K562 (cell line): Measurements from ENCODE around the gene DALRD3. TPM values are rescaled to one million over a fixed set of nuclear protein-coding genes. Genes with fewer than 3 reads are reported as not detected.

ENCODE experiments used
- ATF1 ChIP-seq, 2 experiments: fragments of 450-650 bp in 1 of 2; IDR thresholded peaks; 2 replicates each; pipeline ENCODE4 v1.6.1; 2016; ENCODE audit warnings: missing compliant biosample characterization in 1 of 2, missing genetic modification characterization in 1 of 2
- CEBPG ChIP-seq, 3 experiments: fragments of 200-800 bp in 1 of 3; sonication (Bioruptor generic) in 1 of 3; sonication (generic) in 1 of 3; formaldehyde crosslinking in 1 of 3; IDR thresholded peaks in 2 of 3; conservative IDR thresholded peaks in 1 of 3; 2 replicates each; pipeline versions ENCODE4 v1.6.1 to v1.8.0; 2016 to 2022; ENCODE audit warnings: missing compliant biosample characterization in 2 of 3, missing genetic modification characterization in 2 of 3, mild to moderate bottlenecking in 1 of 3, missing genetic modification reagents in 1 of 3
- DEAF1 ChIP-seq: fragments of 450-650 bp; formaldehyde crosslinking; IDR thresholded peaks from 2 replicates; pipeline ENCODE4 v1.4.0; 2020; ENCODE audit warnings: mild to moderate bottlenecking, moderate library complexity
- E2F1 ChIP-seq: sonication (generic); formaldehyde crosslinking; IDR thresholded peaks from 2 replicates; pipeline ENCODE4 v1.8.1; 2023; ENCODE audit warnings: mild to moderate bottlenecking, missing genetic modification reagents, moderate library complexity
- FOXK1 ChIP-seq: sonication (generic); formaldehyde crosslinking; IDR thresholded peaks from 2 replicates; pipeline ENCODE4 v1.8.0; 2022; ENCODE audit warnings: missing genetic modification reagents, mild to moderate bottlenecking, borderline replicate concordance
- HMGXB4 ChIP-seq: sonication (generic); formaldehyde crosslinking; IDR thresholded peaks from 2 replicates; pipeline ENCODE4 v1.8.1; 2023; ENCODE audit warnings: mild to moderate bottlenecking, missing genetic modification reagents
- KLF6 ChIP-seq: fragments of 250-450 bp; sonication (Bioruptor Pico); IDR thresholded peaks from 2 replicates; pipeline ENCODE4 v1.4.0; 2020; ENCODE audit warnings: mild to moderate bottlenecking, moderate library complexity, borderline replicate concordance
- PATZ1 ChIP-seq: fragments of 250-450 bp; sonication (Bioruptor Pico); IDR thresholded peaks from 2 replicates; pipeline ENCODE4 v1.5.0; 2020; ENCODE audit warnings: mild to moderate bottlenecking, borderline replicate concordance
- PURB ChIP-seq: sonication (generic); formaldehyde crosslinking; IDR thresholded peaks from 2 replicates; pipeline ENCODE4 v1.9.0; 2021; ENCODE audit warnings: low read depth, mild to moderate bottlenecking, missing genetic modification reagents
- RBM39 ChIP-seq: fragments of 200-400 bp; formaldehyde crosslinking; optimal IDR thresholded peaks from 2 replicates; pipeline ENCODE3; 2018; ENCODE audit warnings: low read depth, low read length
- RHOXF2B ChIP-seq: fragments of 250-450 bp; sonication (Bioruptor Pico); conservative IDR thresholded peaks from 2 replicates; pipeline ENCODE4 v1.5.1; 2021
- RUNX1 ChIP-seq: sonication (generic); IDR thresholded peaks from 2 replicates; pipeline ENCODE4 v1.6.1; 2016; ENCODE audit warnings: antibody characterized with exemption, low read depth
- SP1 ChIP-seq: sonication (generic); formaldehyde crosslinking; IDR thresholded peaks from 2 replicates; pipeline ENCODE4 v1.8.1; 2022; ENCODE audit warnings: mild to moderate bottlenecking, missing genetic modification reagents
- TRIM24 ChIP-seq, 2 experiments: fragments of 450-650 bp; IDR thresholded peaks; 2 replicates each; pipeline ENCODE4 v1.6.1; 2016
- ZFP1 ChIP-seq: fragments of 450-650 bp; formaldehyde crosslinking; IDR thresholded peaks from 2 replicates; pipeline ENCODE4 v1.4.0; 2020; ENCODE audit warnings: mild to moderate bottlenecking, mixed read lengths
- ZNF224 ChIP-seq: sonication (generic); formaldehyde crosslinking; IDR thresholded peaks from 2 replicates; pipeline ENCODE4 v1.8.0; 2022; ENCODE audit warnings: mild to moderate bottlenecking, missing genetic modification reagents
- ZNF280B ChIP-seq: fragments of 250-450 bp; sonication (Bioruptor Pico); IDR thresholded peaks from 2 replicates; pipeline ENCODE4 v1.5.1; 2021; ENCODE audit warnings: mild to moderate bottlenecking
- ZNF644 ChIP-seq: fragments of 200-800 bp; sonication (Bioruptor generic); IDR thresholded peaks from 2 replicates; pipeline ENCODE4 v1.6.1; 2016; ENCODE audit warnings: low read depth, missing genetic modification characterization, missing compliant biosample characterization
- ZNF717 ChIP-seq: fragments of 250-450 bp; sonication (Bioruptor Pico); IDR thresholded peaks from 2 replicates; pipeline ENCODE4 v1.5.0; 2021
- polyA plus RNA-seq, 8 experiments: library from polyadenylated mRNA; depleted of rRNA in 4 of 8; stranded (reverse) in 5 of 8; unstranded in 3 of 8; fragments of >200 nt; fragmentation: Nextera tagmentation in 2 of 8; fragmentation: Illumina TruSeq in 1 of 8; extraction: Ambion mirVana in 2 of 8; extraction: Trizol in 1 of 8; gene quantifications; 2 replicates each; pipeline versions ENCODE4 v1.2.1 to v1.2.3, GENCODE V29; 2011 to 2014; ENCODE audit warnings: inconsistent platforms in 1 of 8, missing spikeins in 1 of 8
- total RNA-seq, 7 experiments: library from RNA; depleted of rRNA in 6 of 7; stranded (reverse); fragments of >200 nt in 6 of 7; fragmentation: Illumina TruSeq in 2 of 7; extraction: Trizol in 2 of 7; gene quantifications; 2 replicates each; pipeline versions ENCODE4 v1.2.1 to v1.2.3, GENCODE V29; 2011 to 2021; ENCODE audit warnings: low replicate concordance in 1 of 7

DALRD3 gene
- total and polyA plus RNA-seq, 9 of the 15 experiments (the other 6 are each of a cell fraction or from before 2014, with no cell fraction given) = 6.6 to 31.3 (median 14.4) TPM

GRCh38 chr3:49007068-49007770 is 11.2 kb downstream of the DALRD3 start, which contains the start of gene WDR6 (continued):
- TF ChIP-seq DEAF1 (CRISPR knock-in tag) (no peak), ATF1 (CRISPR knock-in tag; IDR thresholded peaks at IDR 0.05) (no peak), ATF1 (tag; IDR thresholded peaks at IDR 0.05) (peak; percentile 73), TRIM24 (IDR thresholded peaks at IDR 0.05) (peak in 1 of 2 experiments; percentile 25; a peak in 1 of 4 replicates), ZNF224 (no peak), FOXK1 (no peak), RUNX1 (no peak), ZNF280B (CRISPR knock-in tag) (no peak), RBM39 (no peak), ZNF717 (CRISPR knock-in tag) (no peak), KLF6 (no peak), SP1 (CRISPR knock-in tag) (peak; percentile 81), ZNF644 (tag) (no peak), PATZ1 (CRISPR knock-in tag) (no peak), HMGXB4 (CRISPR knock-in tag) (0 out of 2 replicates have a peak, but pooled peaks have one; percentile 54), RHOXF2B (CRISPR knock-in tag) (0 out of 2 replicates have a peak, but pooled peaks have one; percentile 31), E2F1 (no peak), ZFP1 (CRISPR knock-in tag) (no peak), PURB (CRISPR knock-in tag) (no peak), CEBPG (CRISPR knock-in tag; IDR thresholded peaks at IDR 0.05) (peak; percentile 57; the same call in 1 of the 2 replicates), CEBPG (tag; conservative IDR thresholded peaks at IDR 0.05 in 1 of 2, IDR thresholded peaks at IDR 0.05 in 1 of 2) (no peak)
